ENCODE results near the gene TMC8. TPM values are rescaled to one million over a fixed set of nuclear protein-coding genes. Genes with fewer than 3 reads are reported as not detected.
A peak's percentile ranks its signal among the peaks of the same experiment; 100 is the strongest.
"Not testable (repeated sequence)": the region's sequence is repeated elsewhere in the genome, so short reads cannot be mapped to it uniquely, and the experiment has no call there.

The TMC8 gene
- total RNA-seq = 100 to 1,000 TPM; 251 to 292 TPM

GRCh38 chr17:78130437-78131101 lies at the start of gene TMC8:
Gene TMC8, plus strand, starts transcription at chr17:78130771. Its CDS starts 818 bp downstream, at chr17:78131589.
- Mint-ChIP-seq H3K4me1 (peaks cover 55% of the 10 kb centered on the region), H3K27ac (peak within 1 kb of the TSS; percentile 99), H3K27me3 (no peaks in the 10 kb centered on the region), H3K4me3 (peak within 1 kb of the TSS; percentile 72), H3K36me3 (peaks cover 48% of the 10 kb centered on the region), H3K9me3 (ENCODE audit: low read depth) (no peaks in the 10 kb centered on the region)
- peak; percentile 95 for DNase-seq
- ATAC-seq = peak; percentile 52
- CTCF ChIA-PET = interaction anchor here (0.8 to 17.0 kb wide), 9 partner anchors 6 to 991 kb away, joined by 3 to 257 read pairs (median 3); no protein-coding TSS in a partner anchor

DNA sequence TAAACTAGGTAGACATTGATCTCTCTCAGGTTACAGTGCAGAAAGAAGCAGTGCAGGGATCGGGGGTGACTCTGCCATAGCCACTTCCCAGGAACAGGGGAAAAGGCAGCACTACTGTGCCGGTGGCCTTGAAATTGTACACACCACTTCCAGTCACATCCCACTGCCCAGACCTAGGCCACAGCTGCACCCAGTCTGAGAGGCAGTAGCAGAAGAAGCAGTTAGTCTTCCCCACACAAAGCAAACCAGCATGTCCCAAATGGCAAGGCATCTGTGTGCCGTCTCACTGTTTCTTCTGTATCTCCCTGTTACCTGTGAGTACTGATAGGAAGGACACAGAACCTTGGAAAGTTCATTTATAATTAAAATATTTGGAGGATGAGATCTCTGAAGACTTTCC lies 49.0 kb upstream of the TMC8 start:
- Mint-ChIP-seq H3K27ac (no peak overlapping the region), H3K36me3 (peaks cover 12% of the 10 kb centered on the region), H3K27me3 (no peaks in the 10 kb centered on the region), H3K4me1 (peaks cover 12% of the 10 kb centered on the region), H3K9me3 (ENCODE audit: low read depth) (no peaks in the 10 kb centered on the region), H3K4me3 (no peak overlapping the region)
- CTCF ChIA-PET = no interaction called here
- DNase-seq (no peak), ATAC-seq (no peak)

DNA sequence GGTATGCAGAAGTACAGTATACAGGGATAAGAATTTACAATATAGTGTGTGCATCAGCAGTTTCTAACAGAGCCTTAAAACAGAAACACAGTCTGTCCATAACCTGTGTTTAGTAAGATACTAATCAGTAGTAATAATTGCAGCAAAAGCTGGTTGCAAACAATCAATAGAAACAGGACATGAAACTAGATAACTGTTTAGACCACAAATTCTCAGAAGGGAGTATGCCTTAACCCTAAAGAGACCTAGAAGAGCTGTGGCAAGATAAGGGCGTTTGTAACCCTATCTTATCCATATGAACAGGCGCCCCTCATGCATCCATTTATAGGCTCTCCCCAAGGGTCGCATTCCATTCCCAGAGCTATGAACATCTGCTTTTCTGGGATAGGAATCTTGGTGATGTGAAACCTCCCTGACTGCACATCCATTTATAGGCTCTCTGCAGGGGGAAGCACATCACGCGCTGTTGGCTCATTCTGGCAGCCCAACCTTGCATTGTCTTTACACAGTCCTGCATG lies 48.2 kb upstream of the TMC8 start:
- DNase-seq; H3K4me3 Mint-ChIP-seq; ATAC-seq; H3K27ac Mint-ChIP-seq; H3K36me3 Mint-ChIP-seq; H3K9me3 Mint-ChIP-seq (ENCODE audit: low read depth); H3K27me3 Mint-ChIP-seq: not testable (repeated sequence)
- CTCF ChIA-PET = interaction anchor here (0.8 kb wide), 1 partner anchor 168 kb away, joined by 3 read pairs; no protein-coding TSS in a partner anchor
- H3K4me1 Mint-ChIP-seq = peaks cover 12% of the 10 kb centered on the region

DNA sequence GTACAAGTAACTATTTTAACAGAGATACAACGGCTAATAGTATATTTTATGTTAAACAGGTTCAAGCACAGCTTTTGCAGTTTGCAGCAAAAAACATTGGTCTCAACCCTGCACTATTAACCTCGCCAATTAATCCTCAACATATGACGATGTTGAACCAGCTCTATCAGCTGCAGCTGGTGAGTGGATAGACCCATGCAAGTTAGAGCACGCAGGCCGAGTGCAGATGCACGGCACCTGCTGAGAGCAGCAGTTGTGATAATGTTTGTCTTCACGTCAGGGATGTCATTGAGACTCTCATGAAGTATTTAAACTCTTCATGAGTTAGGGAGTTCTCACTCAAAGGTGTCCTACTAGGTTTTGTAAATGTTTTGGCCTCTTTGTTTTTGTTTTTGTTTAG lies 47.6 kb upstream of the TMC8 start:
- H3K27me3 Mint-ChIP-seq = no peaks in the 10 kb centered on the region
- peaks cover 12% of the 10 kb centered on the region for H3K4me1 Mint-ChIP-seq
- CTCF ChIA-PET = interaction anchor here (0.8 to 2.8 kb wide), 3 partner anchors 104 to 168 kb away, joined by 3 to 37 read pairs (median 4); partner anchors contain the start of genes AFMID and TK1
- ATAC-seq = no peak
- no peak for DNase-seq
- no peaks in the 10 kb centered on the region for H3K9me3 Mint-ChIP-seq (ENCODE audit: low read depth)
- H3K4me3 Mint-ChIP-seq = no peak overlapping the region
- no peak overlapping the region for H3K27ac Mint-ChIP-seq
- peaks cover 8% of the 10 kb centered on the region for H3K36me3 Mint-ChIP-seq

DNA sequence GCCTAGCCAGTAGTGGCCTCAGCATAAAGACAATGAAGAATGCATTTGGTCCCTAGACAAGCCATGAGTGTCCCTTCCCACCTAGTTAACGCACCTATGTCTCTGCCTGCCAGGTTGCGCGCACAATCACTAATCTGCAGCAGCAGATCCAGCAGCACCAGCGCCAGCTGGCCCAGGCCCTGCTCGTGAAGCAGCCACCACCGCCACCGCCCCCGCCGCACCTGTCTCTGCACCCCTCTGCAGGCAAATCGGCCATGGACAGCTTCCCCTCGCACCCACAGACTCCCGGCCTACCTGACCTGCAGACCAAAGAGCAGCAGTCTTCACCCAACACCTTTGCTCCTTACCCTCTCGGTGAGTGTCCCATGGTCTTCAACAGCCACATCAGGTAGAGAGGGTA lies 43.8 kb upstream of the TMC8 start:
- peaks cover 15% of the 10 kb centered on the region for H3K4me1 Mint-ChIP-seq
- no peak for DNase-seq
- H3K4me3 Mint-ChIP-seq = no peak overlapping the region
- peaks cover 10% of the 10 kb centered on the region for H3K36me3 Mint-ChIP-seq
- peak overlapping the region; percentile 8 for H3K27ac Mint-ChIP-seq
- no peaks in the 10 kb centered on the region for H3K27me3 Mint-ChIP-seq
- H3K9me3 Mint-ChIP-seq (ENCODE audit: low read depth) = no peaks in the 10 kb centered on the region
- ATAC-seq = no peak
- CTCF ChIA-PET = interaction anchor here (2.3 to 3.0 kb wide), 2 partner anchors 20 to 90 kb away, joined by 10 to 27 read pairs; no protein-coding TSS in a partner anchor

DNA sequence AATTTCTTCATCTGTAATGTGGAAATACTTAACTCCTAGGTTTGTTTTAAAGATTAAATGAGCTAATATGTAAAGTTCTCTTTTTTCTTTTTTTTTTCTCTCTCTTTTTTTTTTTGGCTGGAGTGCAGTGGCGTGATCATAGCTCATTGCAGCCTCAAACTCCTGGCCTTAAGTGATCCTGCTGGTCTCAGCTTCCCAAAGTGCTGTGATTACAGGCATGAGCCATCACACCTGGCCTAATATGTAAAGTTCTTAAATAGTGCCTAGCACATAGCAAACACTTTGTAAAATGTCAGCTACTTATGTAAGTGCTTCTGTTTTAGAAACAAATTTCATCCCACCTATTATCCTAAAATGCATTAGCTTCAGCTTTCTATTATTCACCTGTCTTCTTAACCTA lies 42.0 kb upstream of the TMC8 start:
- H3K9me3 Mint-ChIP-seq (ENCODE audit: low read depth) = no peaks in the 10 kb centered on the region
- peaks cover 23% of the 10 kb centered on the region for H3K36me3 Mint-ChIP-seq
- no peak overlapping the region for H3K4me3 Mint-ChIP-seq
- peaks cover 3% of the 10 kb centered on the region for H3K4me1 Mint-ChIP-seq
- DNase-seq (no peak), ATAC-seq (no peak)
- CTCF ChIA-PET = interaction anchor here (0.9 to 1.6 kb wide), 6 partner anchors 12 to 546 kb away, joined by 3 to 4 read pairs (median 3); partner anchors contain the start of gene TMC8
- H3K27ac Mint-ChIP-seq = no peak overlapping the region
- H3K27me3 Mint-ChIP-seq = no peaks in the 10 kb centered on the region

DNA sequence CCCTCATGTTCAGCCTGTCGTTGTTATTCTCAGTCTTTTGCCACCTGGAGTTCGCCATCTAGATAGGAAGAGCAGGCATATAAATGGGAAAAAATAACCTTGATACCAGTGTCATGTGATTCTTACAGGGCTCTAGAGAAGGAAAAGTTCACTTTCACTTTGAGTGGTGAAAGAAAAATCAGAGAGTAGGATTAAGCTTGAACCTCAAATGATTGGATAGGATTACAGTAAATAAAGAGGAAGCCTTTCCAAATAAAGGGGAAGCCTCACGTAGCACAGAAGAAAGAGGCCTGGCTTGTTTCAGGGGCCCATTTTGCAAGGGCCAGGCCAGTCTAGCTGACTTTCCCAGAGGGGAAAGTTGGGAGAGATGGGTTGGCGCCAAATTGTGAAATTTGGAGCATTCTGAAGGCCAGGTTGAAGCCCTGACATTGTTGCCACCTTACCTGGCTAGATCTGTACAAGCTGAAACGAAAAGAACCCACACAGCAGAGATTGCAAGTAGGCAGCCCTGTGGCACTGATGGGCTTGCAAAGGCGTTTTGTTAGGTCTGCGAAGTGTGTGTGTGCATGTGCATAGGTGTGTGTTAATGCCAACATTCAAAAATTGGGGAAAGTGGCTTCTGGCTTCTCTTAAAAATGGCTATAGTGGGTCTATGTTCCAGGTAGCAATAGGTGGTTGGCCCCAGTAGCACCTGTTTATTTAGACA lies 40.8 kb upstream of the TMC8 start:
- Mint-ChIP-seq H3K27me3 (no peaks in the 10 kb centered on the region), H3K4me1 (peaks cover 3% of the 10 kb centered on the region), H3K9me3 (ENCODE audit: low read depth) (no peaks in the 10 kb centered on the region), H3K4me3 (no peak overlapping the region), H3K36me3 (peaks cover 30% of the 10 kb centered on the region), H3K27ac (peak overlapping the region; percentile 0)
- CTCF ChIA-PET = interaction anchor here (1.2 to 1.6 kb wide), 3 partner anchors 11 to 161 kb away, joined by 3 to 4 read pairs (median 4); no protein-coding TSS in a partner anchor
- DNase-seq (no peak), ATAC-seq (no peak)

GRCh38 chr17:78092794-78093324 lies 37.7 kb upstream of the TMC8 start:
- Mint-ChIP-seq H3K27ac (no peak overlapping the region), H3K36me3 (peaks cover 38% of the 10 kb centered on the region), H3K27me3 (no peaks in the 10 kb centered on the region), H3K4me1 (peaks cover 3% of the 10 kb centered on the region), H3K9me3 (ENCODE audit: low read depth) (no peaks in the 10 kb centered on the region), H3K4me3 (no peak overlapping the region)
- ATAC-seq (no peak), DNase-seq (no peak)
- CTCF ChIA-PET = interaction anchor here (0.6 to 1.8 kb wide), 3 partner anchors 42 to 97 kb away, joined by 3 to 6 read pairs (median 3); no protein-coding TSS in a partner anchor

DNA sequence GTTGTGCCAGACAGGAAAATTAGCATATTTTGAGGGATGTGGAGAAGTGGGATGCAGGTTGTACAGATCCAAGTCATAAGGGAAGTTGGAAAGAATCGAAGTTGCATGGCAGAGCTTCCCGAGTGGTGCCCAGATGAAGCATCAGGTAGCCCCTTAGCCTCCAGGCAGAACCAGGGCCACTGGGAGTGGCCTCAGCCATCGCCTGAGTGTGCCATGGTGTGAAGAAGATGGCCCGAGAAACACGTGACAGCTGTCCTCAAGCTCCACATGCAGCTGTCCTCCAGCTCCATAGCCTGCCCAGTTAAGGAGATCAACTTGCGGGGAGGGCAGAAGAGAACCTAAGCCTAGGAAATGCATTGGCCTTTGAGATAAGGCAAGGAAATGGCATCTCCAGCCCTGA lies 35.5 kb upstream of the TMC8 start:
- H3K27me3 Mint-ChIP-seq = no peaks in the 10 kb centered on the region
- CTCF ChIA-PET = interaction anchor here (1.3 kb wide), 1 partner anchor 10 kb away, joined by 6 read pairs; no protein-coding TSS in a partner anchor
- H3K4me1 Mint-ChIP-seq = no peaks in the 10 kb centered on the region
- no peak overlapping the region for H3K27ac Mint-ChIP-seq
- no peak overlapping the region for H3K4me3 Mint-ChIP-seq
- DNase-seq (no peak), ATAC-seq (no peak)
- peaks cover 51% of the 10 kb centered on the region for H3K36me3 Mint-ChIP-seq
- no peaks in the 10 kb centered on the region for H3K9me3 Mint-ChIP-seq (ENCODE audit: low read depth)

- Mint-ChIP-seq H3K27ac (no peak overlapping the region), H3K4me3 (no peak overlapping the region)
- ATAC-seq = no peak
Observed at GRCh38 chr17:78096093-78096492, 34.5 kb upstream of the TMC8 start.

DNA sequence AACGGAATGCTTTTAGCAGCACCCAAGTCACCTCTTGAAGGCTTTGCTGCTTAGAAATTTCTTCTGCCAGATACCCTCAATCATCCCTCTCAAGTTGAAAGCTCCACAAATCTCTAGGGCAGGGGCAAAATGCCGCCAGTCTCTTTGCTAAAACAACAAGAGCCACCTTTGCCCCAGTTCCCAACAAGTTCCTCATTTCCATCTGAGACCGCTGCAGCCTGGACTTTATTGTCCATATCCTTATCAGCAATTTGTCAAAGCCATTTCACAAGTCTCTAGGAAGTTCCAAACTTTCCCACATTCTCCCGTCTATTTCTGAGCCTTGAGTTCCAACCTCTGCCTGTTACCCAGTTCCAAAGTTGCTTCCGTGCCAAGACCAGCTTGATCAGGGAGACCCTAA lies 29.5 kb upstream of the TMC8 start:
- Mint-ChIP-seq H3K4me1 (no peaks in the 10 kb centered on the region), H3K27me3 (no peaks in the 10 kb centered on the region), H3K9me3 (ENCODE audit: low read depth) (no peaks in the 10 kb centered on the region), H3K4me3 (no peak overlapping the region), H3K36me3 (peaks cover 39% of the 10 kb centered on the region), H3K27ac (no peak overlapping the region)
- CTCF ChIA-PET = interaction anchor here (0.7 to 1.1 kb wide), 2 partner anchors 12 to 16 kb away, joined by 3 read pairs; no protein-coding TSS in a partner anchor
- ATAC-seq (no peak), DNase-seq (no peak)

More at GRCh38 chr17:78096093-78096492, 34.5 kb upstream of the TMC8 start:
- Mint-ChIP-seq H3K4me1 (no peaks in the 10 kb centered on the region), H3K27me3 (no peaks in the 10 kb centered on the region), H3K9me3 (ENCODE audit: low read depth) (no peaks in the 10 kb centered on the region), H3K36me3 (peaks cover 58% of the 10 kb centered on the region)
- no peak for DNase-seq
- CTCF ChIA-PET = interaction anchor here (1.2 kb wide), 1 partner anchor 32 kb away, joined by 5 read pairs; no protein-coding TSS in a partner anchor

- DNase-seq (no peak), ATAC-seq (no peak)
- no peaks in the 10 kb centered on the region for H3K9me3 Mint-ChIP-seq (ENCODE audit: low read depth)
- H3K27ac Mint-ChIP-seq = no peak overlapping the region
- no peaks in the 10 kb centered on the region for H3K4me1 Mint-ChIP-seq
- peaks cover 38% of the 10 kb centered on the region for H3K36me3 Mint-ChIP-seq
- CTCF ChIA-PET = interaction anchor here (1.1 kb wide), 1 partner anchor 17 kb away, joined by 3 read pairs; no protein-coding TSS in a partner anchor
- H3K4me3 Mint-ChIP-seq = no peak overlapping the region
- no peaks in the 10 kb centered on the region for H3K27me3 Mint-ChIP-seq
Observed at GRCh38 chr17:78101542-78101941, 29.0 kb upstream of the TMC8 start.

DNA sequence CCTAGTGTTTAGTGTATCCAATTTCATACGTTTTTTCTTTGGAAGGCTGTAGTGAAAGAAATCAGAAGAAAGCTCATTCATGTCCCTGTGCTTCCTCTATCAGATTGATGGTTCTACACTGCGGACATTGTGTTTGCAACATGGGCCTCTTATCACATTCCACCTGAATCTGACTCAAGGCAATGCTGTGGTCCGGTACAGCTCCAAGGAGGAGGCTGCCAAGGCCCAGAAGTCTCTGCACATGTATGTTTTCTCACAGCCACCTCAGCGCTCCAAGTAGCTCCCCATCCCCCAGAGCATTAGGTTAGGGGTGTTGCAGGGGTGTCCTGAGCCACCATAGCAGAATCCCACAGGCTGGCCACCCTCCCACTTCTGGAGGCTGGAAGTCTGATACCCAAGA lies 27.3 kb upstream of the TMC8 start:
- no peaks in the 10 kb centered on the region for H3K27me3 Mint-ChIP-seq
- DNase-seq (no peak), ATAC-seq (no peak)
- no peak overlapping the region for H3K27ac Mint-ChIP-seq
- H3K4me1 Mint-ChIP-seq = no peaks in the 10 kb centered on the region
- no peak overlapping the region for H3K4me3 Mint-ChIP-seq
- no peaks in the 10 kb centered on the region for H3K9me3 Mint-ChIP-seq (ENCODE audit: low read depth)
- H3K36me3 Mint-ChIP-seq = peaks cover 34% of the 10 kb centered on the region
- CTCF ChIA-PET = interaction anchor here (1.0 kb wide), 1 partner anchor 27 kb away, joined by 3 read pairs; the partner anchor contains the start of gene TMC8
